GM12892 (cell line): ENCODE data around the gene ZKSCAN8.
A peak's percentile ranks its signal among the peaks of the same experiment; 100 is the strongest.

Experiments used
- DNase-seq: peaks from one replicate; pipeline ENCODE4 v3.0.0; 2011; ENCODE audit not compliant: insufficient read length
- FAIRE-seq: peaks from 2 replicates; lab custom pipeline; 2011; peaks lifted over from hg19 to GRCh38; lab: Jason Lieb, UNC
- POLR2A ChIP-seq: IDR thresholded peaks from 2 replicates; pipeline ENCODE4 v1.6.1; 2011; ENCODE audit warnings: low read depth, low read length, control low read depth
- POLR2AphosphoS5 ChIP-seq: IDR thresholded peaks from 2 replicates; pipeline ENCODE4 v1.6.1; 2011; ENCODE audit warnings: low read depth, low read length, control low read depth
- TAF1 ChIP-seq: IDR thresholded peaks from 2 replicates; pipeline ENCODE4 v1.6.1; 2011; ENCODE audit warnings: low read depth, mild to moderate bottlenecking, control low read depth, low read length, borderline replicate concordance

The ZKSCAN8 gene

DNA sequence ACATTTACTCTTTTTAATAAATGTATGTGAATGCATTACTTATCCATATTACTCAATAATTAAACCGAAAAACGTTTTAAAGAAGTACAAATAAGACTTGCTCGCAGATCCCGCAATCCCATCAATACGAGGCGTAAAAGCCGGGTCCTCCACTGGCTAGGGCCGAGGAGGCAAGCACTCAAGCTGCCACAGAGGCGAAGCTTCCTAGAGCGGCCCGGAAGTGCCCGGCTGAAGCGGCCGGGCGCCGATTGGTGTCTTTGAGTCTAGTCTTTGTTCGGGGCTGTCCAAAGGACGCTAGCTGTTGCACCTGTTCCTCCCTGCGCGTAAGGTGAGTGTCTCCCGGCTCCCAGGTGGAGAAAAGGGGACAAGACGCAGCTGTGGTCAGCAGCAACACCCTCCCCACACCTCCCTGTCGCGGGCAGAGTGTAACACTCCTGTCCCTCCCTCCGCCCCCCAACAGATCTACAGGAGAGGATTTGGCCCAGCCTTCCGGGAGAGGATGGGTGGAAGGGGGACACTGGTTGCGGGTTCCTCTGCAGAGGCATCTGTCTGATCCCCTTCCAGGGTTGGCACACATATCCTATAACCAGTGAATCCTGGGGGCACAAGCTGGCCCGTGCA lies 17.2 kb upstream of the ZKSCAN8 start, which contains the start of gene ZSCAN16:
Gene ZSCAN16 (plus strand): TSS at position 260 of the 621 bp plus-strand sequence. CDS start 835 bp downstream, outside the sequence.
- DNase-seq, result peak; percentile 49
- FAIRE-seq, result peak; percentile 87
- TF ChIP-seq TAF1 (no peak), POLR2AphosphoS5 (peak; percentile 75), POLR2A (peak; percentile 78; the same call in 1 of the 2 replicates)

DNA sequence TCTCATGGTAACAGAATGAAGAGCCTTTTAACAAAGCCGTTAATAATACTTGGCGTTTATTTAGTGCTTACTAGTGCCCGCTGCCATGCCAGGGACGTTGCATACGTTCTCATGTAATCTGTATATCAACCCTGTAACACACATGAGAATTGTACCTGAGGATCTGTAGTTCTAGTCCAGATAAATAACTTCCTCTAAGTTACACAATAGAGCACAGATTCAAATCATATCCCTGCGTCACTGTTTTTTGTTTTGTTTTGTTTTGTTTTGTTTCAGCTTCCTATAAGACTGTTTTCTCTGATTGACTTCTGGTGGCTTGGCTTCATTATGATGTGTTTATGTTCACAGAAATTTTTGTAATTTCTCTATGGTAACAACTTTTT lies 16.7 kb upstream of the ZKSCAN8 start:
- no peak for DNase-seq
- no peak for TF ChIP-seq POLR2A
- TF ChIP-seq POLR2AphosphoS5, result no peak
- no peak for TF ChIP-seq TAF1
- no peak for FAIRE-seq

DNA sequence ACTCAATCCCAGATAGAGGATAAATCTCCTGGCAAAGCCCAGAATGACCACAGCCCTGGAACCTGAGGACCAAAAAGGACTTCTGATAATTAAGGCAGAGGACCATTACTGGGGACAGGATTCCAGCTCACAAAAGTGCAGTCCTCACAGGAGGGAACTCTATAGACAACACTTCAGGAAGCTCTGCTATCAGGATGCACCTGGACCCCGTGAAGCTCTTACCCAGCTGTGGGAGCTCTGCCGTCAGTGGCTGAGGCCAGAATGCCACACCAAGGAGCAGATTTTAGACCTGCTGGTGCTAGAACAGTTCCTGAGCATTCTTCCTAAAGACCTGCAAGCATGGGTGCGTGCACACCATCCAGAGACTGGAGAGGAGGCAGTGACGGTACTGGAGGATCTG lies 16.3 kb upstream of the ZKSCAN8 start:
- TF ChIP-seq POLR2A (no peak), TAF1 (no peak), POLR2AphosphoS5 (no peak)
- FAIRE-seq (no peak), DNase-seq (no peak)

DNA sequence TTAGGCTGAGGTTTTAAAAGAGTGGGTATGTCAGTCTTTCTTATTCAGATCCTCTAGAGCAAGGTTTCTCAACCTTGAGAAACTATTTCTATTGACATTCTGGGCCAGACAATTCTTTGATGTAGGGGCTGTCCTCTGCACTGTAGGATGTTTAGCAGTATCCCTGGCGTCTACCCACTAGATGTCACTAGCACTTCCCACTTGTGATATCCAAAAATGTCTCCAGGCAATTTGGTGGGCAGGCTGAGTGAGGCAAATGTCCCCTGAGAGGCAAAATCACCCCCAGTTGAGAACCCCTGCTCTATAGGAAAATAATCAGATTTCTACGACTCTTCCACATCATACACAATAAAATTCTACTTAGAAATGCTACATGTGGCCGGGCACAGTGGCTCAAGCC lies 7.7 kb upstream of the ZKSCAN8 start:
- TF ChIP-seq TAF1 (no peak), POLR2A (no peak), POLR2AphosphoS5 (no peak)
- FAIRE-seq (peak; percentile 5), DNase-seq (no peak)

DNA sequence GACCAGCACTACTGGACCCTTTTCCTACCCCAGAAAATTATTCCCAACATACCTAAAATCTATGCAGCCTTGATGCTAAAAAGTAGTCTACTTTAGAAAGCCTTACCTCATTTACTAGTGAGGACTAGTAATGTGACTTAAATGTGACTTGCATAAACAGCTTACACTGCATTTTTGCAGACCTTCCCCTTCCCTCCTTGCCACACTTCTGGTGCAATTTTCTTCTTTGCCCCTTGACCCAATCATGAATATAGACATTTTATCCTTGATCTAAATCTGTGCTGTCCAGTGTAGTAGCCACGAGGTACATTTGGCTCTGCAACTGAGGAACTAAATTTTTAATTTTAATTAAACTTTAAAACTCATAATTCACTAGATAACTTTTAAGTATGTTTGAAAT lies 7.0 kb upstream of the ZKSCAN8 start:
- FAIRE-seq, result no peak
- TF ChIP-seq TAF1, result no peak
- TF ChIP-seq POLR2AphosphoS5, result no peak
- no peak for TF ChIP-seq POLR2A
- DNase-seq, result no peak

DNA sequence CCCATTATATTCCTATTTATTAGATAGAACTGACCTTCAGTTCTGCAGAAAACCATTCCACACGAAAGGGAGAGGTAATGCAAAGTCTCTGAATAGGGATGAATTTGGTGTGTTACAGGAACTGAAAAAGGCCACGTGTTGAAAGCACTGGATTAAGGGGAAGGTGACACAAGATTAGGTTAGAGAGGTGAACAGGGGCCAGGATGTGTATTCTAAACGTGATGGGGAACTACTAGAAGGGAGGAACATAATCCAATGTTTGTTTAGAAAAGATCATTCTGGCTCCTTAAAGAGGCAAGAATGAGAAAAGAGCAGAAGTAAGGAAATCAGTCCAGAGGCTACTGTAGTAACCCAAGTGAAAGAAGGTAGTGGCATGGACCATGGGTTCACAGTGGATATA lies 6.3 kb upstream of the ZKSCAN8 start:
- FAIRE-seq, result no peak
- no peak for DNase-seq
- TF ChIP-seq POLR2AphosphoS5 (no peak), POLR2A (no peak), TAF1 (no peak)

DNA sequence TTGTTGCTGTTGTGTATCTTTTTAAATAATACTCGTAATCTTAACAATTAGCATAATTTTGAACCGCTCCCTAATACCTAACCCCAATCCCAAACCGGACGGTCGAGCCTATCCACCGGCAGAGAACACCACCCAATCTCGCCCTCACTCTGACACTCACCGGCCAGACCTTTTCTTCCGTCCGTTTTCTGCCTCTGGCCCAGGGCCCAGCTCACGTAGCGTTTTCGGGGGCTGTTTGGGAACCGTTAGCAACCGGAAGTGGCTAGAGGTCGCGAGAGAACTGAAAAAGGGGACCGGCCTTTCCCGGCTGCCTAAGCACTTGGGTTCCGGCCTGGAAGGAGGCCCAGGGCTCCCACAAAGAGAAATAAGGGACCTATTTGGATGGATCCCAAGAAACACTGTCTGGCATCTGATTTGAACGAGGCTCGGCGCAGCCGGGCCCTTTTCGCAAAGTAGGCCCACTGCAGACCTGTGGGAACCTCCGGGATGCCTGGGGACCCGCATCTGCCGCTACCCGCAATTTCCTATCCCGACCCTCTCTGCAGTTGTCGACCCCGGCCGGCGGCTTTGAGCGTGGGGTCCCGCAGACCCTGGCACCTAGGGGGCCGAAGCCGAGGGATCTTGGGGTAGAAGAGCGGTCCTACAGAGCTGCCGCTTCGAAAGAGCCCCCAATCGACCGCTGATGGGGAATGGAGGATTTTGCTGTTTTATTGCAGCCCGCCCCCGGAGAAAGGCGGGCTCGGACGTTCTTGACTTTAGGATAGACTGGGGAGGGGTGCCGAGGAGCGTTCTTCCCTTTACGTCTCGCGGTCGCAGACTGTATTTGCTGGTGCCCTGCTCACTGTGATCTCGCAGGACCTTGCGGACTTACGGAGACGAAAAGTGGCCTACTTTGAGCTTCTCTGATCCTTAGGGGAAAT lies 4.8 kb upstream of the ZKSCAN8 start:
- peak; percentile 86 for TF ChIP-seq POLR2A
- TF ChIP-seq POLR2AphosphoS5, result peak; percentile 79
- TF ChIP-seq TAF1, result peak; percentile 85
- FAIRE-seq (peak; percentile 87), DNase-seq (peak; percentile 35)

DNA sequence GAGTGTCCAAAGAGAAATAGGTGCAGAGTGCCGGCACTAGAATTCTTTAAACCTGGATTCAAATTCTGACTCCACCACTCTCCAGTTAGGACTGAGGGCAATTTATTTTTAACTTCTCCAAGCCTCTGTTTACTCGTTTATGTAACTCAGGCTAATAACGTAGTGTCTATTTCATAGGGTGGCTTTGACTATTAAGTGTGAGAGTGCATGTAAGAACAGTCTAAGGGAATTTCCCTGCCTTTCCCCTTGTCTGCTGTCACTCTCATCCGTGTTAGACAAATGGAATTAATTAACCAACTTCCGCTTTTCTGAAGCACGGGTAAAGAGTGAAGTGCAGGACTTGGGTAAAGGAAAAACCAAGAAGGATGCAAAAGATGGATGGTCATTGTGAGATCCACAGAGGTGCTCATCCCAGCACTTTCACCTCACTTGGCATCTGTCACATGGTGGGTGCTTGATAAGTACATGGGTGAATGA lies 4.1 kb upstream of the ZKSCAN8 start:
- FAIRE-seq, result peak; percentile 66
- TF ChIP-seq TAF1 (0 out of 2 replicates have a peak, but pooled peaks have one; percentile 28), POLR2AphosphoS5 (no peak), POLR2A (no peak; the same call in 1 of the 2 replicates)
- peak; percentile 19 for DNase-seq

DNA sequence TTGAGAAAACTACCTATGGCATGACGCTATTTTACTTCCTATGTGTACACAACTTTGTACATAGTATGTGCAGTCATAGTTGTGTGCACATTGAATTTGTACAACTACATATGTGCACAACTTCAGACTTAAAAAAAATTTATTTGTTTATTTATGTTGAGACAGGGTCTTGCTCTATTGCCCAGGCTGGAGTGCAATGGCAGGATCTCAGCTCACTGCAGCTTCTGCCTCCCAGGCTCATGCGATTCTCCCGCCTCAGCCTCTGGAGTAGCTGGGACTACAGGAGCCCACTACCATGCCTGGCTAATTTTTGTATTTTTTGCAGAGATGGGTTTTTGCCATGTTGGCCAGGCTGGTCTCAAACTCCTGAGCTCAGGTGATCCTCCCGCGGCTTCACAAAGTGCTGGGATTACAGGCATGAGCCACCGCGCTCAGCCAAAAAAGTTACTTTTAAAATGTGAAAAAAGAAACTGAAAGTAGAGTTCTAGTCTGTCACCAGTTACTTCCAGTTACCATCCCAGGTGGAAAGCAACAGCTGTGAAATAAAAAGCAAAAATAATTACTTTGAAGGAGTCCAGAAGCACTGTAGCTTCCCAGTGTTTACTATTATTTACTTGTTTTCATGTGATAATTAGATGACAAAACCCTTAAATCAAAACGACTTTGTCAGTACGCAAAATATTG lies 1.7 kb upstream of the ZKSCAN8 start:
- DNase-seq (no peak), FAIRE-seq (no peak)
- no peak for TF ChIP-seq POLR2AphosphoS5
- TF ChIP-seq TAF1, result no peak
- no peak for TF ChIP-seq POLR2A

DNA sequence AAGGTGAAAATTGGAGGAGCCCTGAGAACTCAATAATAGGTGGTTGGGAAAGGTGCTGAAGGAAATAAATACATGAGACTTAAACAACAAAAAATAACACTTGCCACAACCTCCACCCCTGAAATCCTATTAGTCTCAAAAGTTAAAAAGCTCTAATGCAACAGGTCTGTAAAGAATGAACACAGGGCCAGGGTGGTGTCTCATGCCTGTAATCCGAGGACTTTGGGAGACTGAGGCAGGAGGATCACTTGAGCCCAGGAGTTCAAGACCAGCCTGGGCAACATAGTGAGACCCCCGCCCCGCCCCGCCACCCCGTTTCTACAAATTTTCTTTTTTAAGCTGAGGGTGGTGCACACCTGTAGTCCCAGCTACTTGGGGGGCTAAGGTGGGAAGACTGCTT lies 1.1 kb upstream of the ZKSCAN8 start:
- DNase-seq (no peak), FAIRE-seq (no peak)
- no peak for TF ChIP-seq POLR2AphosphoS5
- no peak for TF ChIP-seq POLR2A
- TF ChIP-seq TAF1, result no peak

DNA sequence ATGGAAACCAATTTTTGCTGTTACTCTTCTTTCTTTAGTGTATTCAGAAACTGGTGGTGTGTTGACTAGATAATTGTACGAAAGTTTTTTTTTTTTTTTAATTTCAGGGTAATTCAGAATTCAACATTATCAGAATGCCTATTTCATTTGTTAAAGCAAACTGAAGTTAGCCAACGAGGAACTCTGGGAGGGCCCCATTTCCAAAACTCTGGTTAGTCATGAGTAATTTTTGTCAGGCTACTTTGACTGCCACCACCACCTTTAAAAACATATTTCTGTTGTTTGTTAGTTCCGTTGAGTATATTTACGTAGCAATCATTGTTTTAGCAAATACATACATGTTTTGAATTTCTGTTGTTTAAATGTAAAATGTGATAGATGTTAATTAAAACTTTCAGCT lies 763 bp downstream of the ZKSCAN8 start:
- no peak for TF ChIP-seq TAF1
- no peak for TF ChIP-seq POLR2AphosphoS5
- TF ChIP-seq POLR2A, result no peak
- FAIRE-seq, result no peak
- no peak for DNase-seq

DNA sequence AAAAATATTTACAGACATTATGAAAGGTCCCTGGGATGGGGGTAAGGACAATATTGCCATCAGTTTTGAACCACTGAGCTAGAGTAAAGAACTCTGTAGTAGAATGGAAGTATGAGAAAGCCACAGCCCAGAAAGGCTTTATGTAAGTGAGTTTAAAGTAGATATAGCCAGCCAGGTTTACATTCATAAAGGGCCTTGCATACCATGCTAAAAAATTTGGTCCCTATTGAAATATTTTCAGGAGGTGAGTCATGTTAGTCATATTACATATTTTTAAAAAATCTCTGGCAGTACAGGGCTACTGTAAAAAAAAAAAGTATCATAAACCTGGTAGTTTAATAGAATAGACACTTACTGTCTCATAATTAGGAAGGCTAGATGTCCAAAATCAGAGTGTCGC lies 3.5 kb downstream of the ZKSCAN8 start:
- no peak for FAIRE-seq
- DNase-seq, result no peak
- TF ChIP-seq POLR2A (no peak), TAF1 (no peak), POLR2AphosphoS5 (no peak)
